DND-41 (cell line): ENCODE data around the gene CDC123.

Source experiments
- ATAC-seq: fragments of 200-7000 bp; cut with Tn5 transposase; 3 replicates; pipeline ENCODE4 v1.9.1; 2021; ENCODE audit warnings: low read depth; ENCODE audit not compliant: insufficient read depth
- DNase-seq: peaks from one replicate; pipeline ENCODE4 v3.0.0-alpha.2; 2020
- H2AFZ ChIP-seq: 2 replicates; pipeline ENCODE4 v1.6.0; 2012; ENCODE audit warnings: low read depth, low read length
- H3K27ac ChIP-seq: 2 replicates; pipeline ENCODE4 v1.5.1; 2012; ENCODE audit warnings: low read length, inconsistent platforms
- H3K27me3 ChIP-seq: fragments of 200-600 bp; sonication (generic); 2 replicates; pipeline ENCODE4 v1.6.0; 2012; ENCODE audit warnings: low read length, mild to moderate bottlenecking, inconsistent platforms; ENCODE audit not compliant: insufficient read depth, poor library complexity
- H3K36me3 ChIP-seq: 2 replicates; pipeline ENCODE4 v1.5.1; 2012; ENCODE audit warnings: low read length, inconsistent platforms; ENCODE audit not compliant: insufficient read depth
- H3K4me1 ChIP-seq: 2 replicates; pipeline ENCODE4 v1.5.1; 2012; ENCODE audit warnings: mild to moderate bottlenecking, low read length; ENCODE audit not compliant: insufficient read depth
- H3K4me2 ChIP-seq: 2 replicates; pipeline ENCODE4 v1.6.0; 2012; ENCODE audit warnings: mild to moderate bottlenecking, moderate library complexity, low read length, inconsistent platforms; ENCODE audit not compliant: insufficient read depth
- H3K4me3 ChIP-seq, 2 experiments: fragments of 200-600 bp in 1 of 2; shearing (Covaris generic) in 1 of 2; 2 replicates each; pipeline ENCODE4 v1.5.1; 2012 to 2016; ENCODE audit warnings: inconsistent platforms in 2 of 2, low read length in 2 of 2, mild to moderate bottlenecking in 2 of 2, low read depth in 1 of 2, moderate library complexity in 1 of 2
- H3K79me2 ChIP-seq: 2 replicates; pipeline ENCODE4 v1.6.0; 2012; ENCODE audit warnings: low read length, inconsistent platforms; ENCODE audit not compliant: insufficient read depth
- H3K9ac ChIP-seq: 2 replicates; pipeline ENCODE4 v1.6.0; 2012; ENCODE audit warnings: low read depth, mild to moderate bottlenecking, inconsistent platforms, low read length, moderate library complexity
- H3K9me3 ChIP-seq: 2 replicates; pipeline ENCODE4 v1.5.1; 2012; ENCODE audit warnings: low read length, moderate library complexity, mild to moderate bottlenecking, inconsistent platforms; ENCODE audit not compliant: insufficient read depth, severe bottlenecking
- H4K20me1 ChIP-seq: 2 replicates; pipeline ENCODE4 v1.6.0; 2012; ENCODE audit warnings: low read length; ENCODE audit not compliant: insufficient read depth
- CTCF ChIP-seq: IDR thresholded peaks from 2 replicates; pipeline ENCODE4 v1.5.1; 2012; ENCODE audit warnings: borderline replicate concordance, low read length, moderate library complexity, mild to moderate bottlenecking; ENCODE audit not compliant: poor library complexity, severe bottlenecking; ENCODE audit errors: extremely low read depth
- EZH2 ChIP-seq: IDR thresholded peaks from 3 replicates; pipeline ENCODE4 v1.6.1; 2012; ENCODE audit warnings: borderline replicate concordance, low read depth, mild to moderate bottlenecking, moderate library complexity, low read length, inconsistent platforms; ENCODE audit not compliant: severe bottlenecking

Gene CDC123

GRCh38 chr10:12200850-12201249 lies 4.9 kb downstream of the CDC123 start:
- Histone ChIP-seq H3K4me3 (no peak overlapping the region), H3K4me2 (no peak overlapping the region), H3K27ac (no peak overlapping the region), H2AFZ (no peak overlapping the region), H3K9ac (no peak overlapping the region), H3K36me3 (peaks cover 71% of the 10 kb centered on the region), H3K27me3 (no peaks in the 10 kb centered on the region), H4K20me1 (peaks cover 26% of the 10 kb centered on the region; the same call in 1 of the 2 replicates), H3K4me1 (peaks cover 26% of the 10 kb centered on the region), H3K9me3 (no peaks in the 10 kb centered on the region), H3K79me2 (peaks cover 95% of the 10 kb centered on the region)
- DNase-seq = no peak
- TF ChIP-seq EZH2 = no peak
- TF ChIP-seq CTCF = no peak
- no peak for ATAC-seq

GRCh38 chr10:12201543-12201942 lies 5.6 kb downstream of the CDC123 start:
- Histone ChIP-seq H3K36me3 (peaks cover 73% of the 10 kb centered on the region), H3K4me2 (no peak overlapping the region), H3K9me3 (no peaks in the 10 kb centered on the region), H3K9ac (no peak overlapping the region), H2AFZ (no peak overlapping the region), H3K27me3 (no peaks in the 10 kb centered on the region), H3K79me2 (peaks cover 96% of the 10 kb centered on the region), H3K27ac (peak overlapping the region; percentile 43; the same call in 1 of the 2 replicates), H3K4me1 (peaks cover 26% of the 10 kb centered on the region), H4K20me1 (peaks cover 26% of the 10 kb centered on the region; the same call in 1 of the 2 replicates), H3K4me3 (no peak overlapping the region)
- no peak for TF ChIP-seq EZH2
- no peak for TF ChIP-seq CTCF
- DNase-seq = peak; percentile 41
- peak; percentile 78 for ATAC-seq

GRCh38 chr10:12202226-12202625 lies 6.2 kb downstream of the CDC123 start:
- H3K27ac ChIP-seq = no peak overlapping the region
- TF ChIP-seq EZH2 (no peak), CTCF (no peak)
- H3K9ac ChIP-seq = no peak overlapping the region
- no peak overlapping the region for H3K4me3 ChIP-seq
- DNase-seq (peak; percentile 16), ATAC-seq (peak; percentile 58)
- no peak overlapping the region for H3K4me2 ChIP-seq
- H3K4me1 ChIP-seq = peaks cover 21% of the 10 kb centered on the region
- H3K79me2 ChIP-seq = peaks cover 91% of the 10 kb centered on the region
- H3K9me3 ChIP-seq = no peaks in the 10 kb centered on the region
- H4K20me1 ChIP-seq = peaks cover 26% of the 10 kb centered on the region; the same call in 1 of the 2 replicates
- H2AFZ ChIP-seq = no peak overlapping the region
- no peaks in the 10 kb centered on the region for H3K27me3 ChIP-seq
- H3K36me3 ChIP-seq = peaks cover 73% of the 10 kb centered on the region
